ENCODE measurements around the gene SLC2A9. TPM values are rescaled to one million over a fixed set of nuclear protein-coding genes. Genes with fewer than 3 reads are reported as not detected.

SLC2A9 gene
- total and polyA plus RNA-seq, 2 donors (not counting 3 experiments of a cell fraction or from before 2014, with no cell fraction given), result 1.6 to 1.8 TPM

DNA sequence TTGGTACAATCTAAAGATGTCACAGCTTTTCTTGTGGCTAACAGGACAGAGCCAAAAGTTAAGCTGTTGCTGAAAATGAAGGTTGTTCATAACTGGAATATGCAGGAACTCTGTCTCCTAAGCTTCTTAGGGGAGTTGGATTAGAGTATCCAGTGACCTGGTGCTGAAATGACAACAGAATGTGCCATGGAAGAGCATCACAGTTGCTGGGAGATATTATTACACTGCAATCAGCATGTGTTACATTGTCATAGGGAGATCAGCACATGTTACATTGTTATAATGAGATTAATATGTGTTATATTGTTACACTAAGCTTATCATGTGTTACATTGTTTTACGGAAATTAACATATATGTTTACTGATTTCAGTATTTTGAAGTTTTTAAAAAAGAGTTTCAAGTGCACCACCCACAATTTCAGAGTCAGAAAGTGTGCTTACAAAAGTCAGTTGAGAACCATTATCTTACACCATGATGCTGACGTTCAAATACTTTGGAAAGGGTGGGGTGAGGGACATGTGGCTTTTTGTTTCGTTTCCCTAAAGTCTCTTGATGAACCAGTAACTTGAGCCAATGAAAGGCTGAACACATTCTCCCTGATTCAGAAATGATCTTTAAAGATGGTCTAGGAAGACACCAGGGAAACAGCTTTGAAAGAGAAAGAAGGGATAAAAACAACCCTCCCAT, 126.5 kb downstream of the SLC2A9 start:
- Histone ChIP-seq H3K9me3 (replicated peaks; ENCODE audit: control insufficient read depth, insufficient read depth, low read length) (no peaks in the 10 kb centered on the region), H4K20me1 (replicated peaks; ENCODE audit: control insufficient read depth, extremely low read depth, insufficient read depth, low read length) (no peaks in the 10 kb centered on the region), H3K9ac (replicated peaks; ENCODE audit: extremely low read depth, insufficient read depth, low read length) (no peak overlapping the region), H3K9me1 (replicated peaks; ENCODE audit: control insufficient read depth, extremely low read depth, insufficient read depth, low read length) (no peaks in the 10 kb centered on the region), H3K79me2 (ENCODE audit: control insufficient read depth, insufficient read depth, low read length) (no peaks in the 10 kb centered on the region), H3K36me3 (ENCODE audit: control insufficient read depth in 2 of 2, extremely low read depth in 1 of 2, insufficient read depth in 2 of 2, low read length in 2 of 2) (no peaks in the 10 kb centered on the region), H2AFZ (ENCODE audit: low read depth, low read length) (no peak overlapping the region), H3K4me3 (replicated peaks in 1 of 3; ENCODE audit: insufficient read depth in 1 of 3, low read depth in 1 of 3, low read length in 3 of 3) (no peak overlapping the region), H3K27me3 (ENCODE audit: control insufficient read depth in 2 of 2, insufficient read depth in 2 of 2, low read length in 2 of 2) (no peaks in the 10 kb centered on the region), H3K27ac (ENCODE audit: insufficient read depth, low read depth, low read length) (no peak overlapping the region), H3K4me1 (ENCODE audit: control insufficient read depth, extremely low read depth, insufficient read depth, low read length) (no peaks in the 10 kb centered on the region), H3K4me2 (ENCODE audit: insufficient read depth, low read length) (no peak overlapping the region)
- intact Hi-C loops (cut with micrococcal nuclease), result no loop called here
- ChIA-PET CTCF (no interaction called here), POLR2A (no interaction called here)
- no TSS peak for BruUV-seq (replicated peaks)
- FAIRE-seq, result no peak
- no peak for DNase-seq (ENCODE audit: low read depth, low spot score)
- no peak for TF ChIP-seq POLR2AphosphoS5 (IDR thresholded peaks at IDR 0.05; ENCODE audit: insufficient read depth, low read depth, low read length)
- TF ChIP-seq, protein P1, sequence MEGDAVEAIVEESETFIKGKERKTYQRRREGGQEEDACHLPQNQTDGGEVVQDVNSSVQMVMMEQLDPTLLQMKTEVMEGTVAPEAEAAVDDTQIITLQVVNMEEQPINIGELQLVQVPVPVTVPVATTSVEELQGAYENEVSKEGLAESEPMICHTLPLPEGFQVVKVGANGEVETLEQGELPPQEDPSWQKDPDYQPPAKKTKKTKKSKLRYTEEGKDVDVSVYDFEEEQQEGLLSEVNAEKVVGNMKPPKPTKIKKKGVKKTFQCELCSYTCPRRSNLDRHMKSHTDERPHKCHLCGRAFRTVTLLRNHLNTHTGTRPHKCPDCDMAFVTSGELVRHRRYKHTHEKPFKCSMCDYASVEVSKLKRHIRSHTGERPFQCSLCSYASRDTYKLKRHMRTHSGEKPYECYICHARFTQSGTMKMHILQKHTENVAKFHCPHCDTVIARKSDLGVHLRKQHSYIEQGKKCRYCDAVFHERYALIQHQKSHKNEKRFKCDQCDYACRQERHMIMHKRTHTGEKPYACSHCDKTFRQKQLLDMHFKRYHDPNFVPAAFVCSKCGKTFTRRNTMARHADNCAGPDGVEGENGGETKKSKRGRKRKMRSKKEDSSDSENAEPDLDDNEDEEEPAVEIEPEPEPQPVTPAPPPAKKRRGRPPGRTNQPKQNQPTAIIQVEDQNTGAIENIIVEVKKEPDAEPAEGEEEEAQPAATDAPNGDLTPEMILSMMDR (IDR thresholded peaks at IDR 0.05; ENCODE audit: extremely low read depth in 1 of 2, insufficient read depth in 1 of 2, low read depth in 1 of 2, low read length in 2 of 2), result no peak
- TF ChIP-seq EZH2 (IDR thresholded peaks at IDR 0.05; ENCODE audit: borderline replicate concordance, low read depth, low read length, severe bottlenecking), result no peak
- TF ChIP-seq JUN (IDR thresholded peaks at IDR 0.05; ENCODE audit: borderline replicate concordance, insufficient read depth, insufficient read length, low read depth), result no peak
- no peak for TF ChIP-seq POLR2A (IDR thresholded peaks at IDR 0.05; ENCODE audit: low read depth, low read length)
- TF ChIP-seq FOS (IDR thresholded peaks at IDR 0.05; ENCODE audit: borderline replicate concordance, insufficient read depth, low read length), result no peak
- TF ChIP-seq MYC (IDR thresholded peaks at IDR 0.05; ENCODE audit: low read depth, low read length), result no peak
- no peak for TF ChIP-seq GATA2 (IDR thresholded peaks at IDR 0.05; ENCODE audit: insufficient read depth, insufficient read length, low read depth, low read length)
- no peak for TF ChIP-seq MAX (IDR thresholded peaks at IDR 0.05; ENCODE audit: insufficient read depth, insufficient read length)
- dilution Hi-C loops (cut with MboI; ENCODE audit: extremely low pct_ligation_motif_present, low sequenced_read_pairs), result no loop called here
